PC-3 (cell line): ENCODE data around the gene PIK3R3.

Experiments used
- EZH2phosphoT487 ChIP-seq: fragments of 300-600 bp; sonication (generic); IDR thresholded peaks from 2 replicates; pipeline ENCODE4 v1.6.1; 2018; ENCODE audit warnings: mild to moderate bottlenecking, antibody characterized with exemption, low read length, borderline replicate concordance
- TF ChIP-seq, protein P1 (sequence below): fragments of 300-600 bp; sonication (generic); conservative IDR thresholded peaks from 2 replicates; pipeline ENCODE4 v1.5.1; 2017; ENCODE audit warnings: antibody characterized with exemption, low read depth, mild to moderate bottlenecking, low read length

DNA sequence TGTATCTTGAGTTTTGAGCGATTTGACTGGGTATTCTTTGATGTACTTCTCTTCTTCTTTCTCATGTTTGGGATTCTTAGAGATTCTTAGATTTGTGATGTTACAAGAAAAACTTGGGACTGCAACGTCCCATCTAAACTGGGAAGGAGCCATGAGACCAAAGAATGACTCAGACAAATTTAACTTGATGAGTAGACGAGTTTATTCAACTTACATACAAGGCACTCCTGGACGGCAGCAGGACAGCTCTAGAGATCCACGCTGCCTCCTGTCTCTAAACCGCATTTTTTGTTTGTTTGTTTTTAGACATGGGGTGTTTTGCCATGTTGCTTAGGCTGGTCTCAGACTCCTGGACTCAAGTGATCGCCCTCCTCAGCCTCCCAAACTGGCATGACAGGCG lies 137.1 kb downstream of the PIK3R3 start:
- TF ChIP-seq, protein P1, sequence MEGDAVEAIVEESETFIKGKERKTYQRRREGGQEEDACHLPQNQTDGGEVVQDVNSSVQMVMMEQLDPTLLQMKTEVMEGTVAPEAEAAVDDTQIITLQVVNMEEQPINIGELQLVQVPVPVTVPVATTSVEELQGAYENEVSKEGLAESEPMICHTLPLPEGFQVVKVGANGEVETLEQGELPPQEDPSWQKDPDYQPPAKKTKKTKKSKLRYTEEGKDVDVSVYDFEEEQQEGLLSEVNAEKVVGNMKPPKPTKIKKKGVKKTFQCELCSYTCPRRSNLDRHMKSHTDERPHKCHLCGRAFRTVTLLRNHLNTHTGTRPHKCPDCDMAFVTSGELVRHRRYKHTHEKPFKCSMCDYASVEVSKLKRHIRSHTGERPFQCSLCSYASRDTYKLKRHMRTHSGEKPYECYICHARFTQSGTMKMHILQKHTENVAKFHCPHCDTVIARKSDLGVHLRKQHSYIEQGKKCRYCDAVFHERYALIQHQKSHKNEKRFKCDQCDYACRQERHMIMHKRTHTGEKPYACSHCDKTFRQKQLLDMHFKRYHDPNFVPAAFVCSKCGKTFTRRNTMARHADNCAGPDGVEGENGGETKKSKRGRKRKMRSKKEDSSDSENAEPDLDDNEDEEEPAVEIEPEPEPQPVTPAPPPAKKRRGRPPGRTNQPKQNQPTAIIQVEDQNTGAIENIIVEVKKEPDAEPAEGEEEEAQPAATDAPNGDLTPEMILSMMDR: no peak
- TF ChIP-seq EZH2phosphoT487: no peak
